SK-N-SH (cell line): ENCODE measurements around the gene PTPRG.

Experiments
- CHD2 ChIP-seq: fragments of 150-350 bp; IDR thresholded peaks from 2 replicates; pipeline ENCODE4 v1.6.1; 2018; ENCODE audit warnings: low read length; ENCODE audit not compliant: partially characterized antibody
- GABPA ChIP-seq: IDR thresholded peaks from 2 replicates; pipeline ENCODE4 v1.4.0; 2012; ENCODE audit warnings: low read depth, mild to moderate bottlenecking

GRCh38 chr3:62183087-62183486 is 621.7 kb downstream of the PTPRG start:
- no peak for TF ChIP-seq CHD2
- no peak for TF ChIP-seq GABPA
